OCI-LY7 (cell line): ENCODE results near the gene DDX54. TPM values are rescaled to one million over a fixed set of nuclear protein-coding genes. Genes with fewer than 3 reads are reported as not detected.

Experiments used
- BruUV-seq: library from RNA; stranded (reverse); fragments of 400-500 nt; replicated peaks from 2 replicates; lab custom pipeline; 2021; lab: Mats Ljungman, UMichigan
- CTCF ChIA-PET: fragments of 300-600 bp; sonication (Branson Sonifier 250); formaldehyde crosslinking; loops from one replicate; lab custom pipeline; 2022; ENCODE audit warnings: antibody characterized with exemption; ENCODE audit not compliant: unreplicated experiment; lab: Charles Lee
- POLR2A ChIA-PET: fragments of 300-600 bp; sonication (Branson Sonifier 250); formaldehyde crosslinking; loops from one replicate; lab custom pipeline; 2022; ENCODE audit warnings: antibody characterized with exemption; lab: Charles Lee
- DNase-seq: peaks from one replicate; pipeline ENCODE4 v3.0.0-alpha.2; 2015; ENCODE audit warnings: low spot score
- H2AFZ ChIP-seq: fragments of 200-600 bp; sonication (generic), shearing (Covaris generic); 2 replicates; pipeline ENCODE4 v1.6.1; 2014; ENCODE audit warnings: mild to moderate bottlenecking, antibody characterized with exemption, low read length, moderate library complexity
- H3K27ac ChIP-seq: fragments of 200-600 bp; sonication (generic); 2 replicates; pipeline ENCODE4 v1.5.1; 2014; ENCODE audit warnings: mixed run types, low read depth, mild to moderate bottlenecking, moderate library complexity, low read length, inconsistent platforms; ENCODE audit not compliant: poor library complexity, severe bottlenecking
- H3K36me3 ChIP-seq: fragments of 200-600 bp; sonication (generic); 2 replicates; pipeline ENCODE4 v1.6.1; 2014; ENCODE audit warnings: mild to moderate bottlenecking, antibody characterized with exemption, low read length, moderate library complexity, mixed read lengths; ENCODE audit not compliant: insufficient read depth
- H3K4me1 ChIP-seq: fragments of 200-600 bp; sonication (generic); 2 replicates; pipeline ENCODE4 v1.5.1; 2014; ENCODE audit warnings: mild to moderate bottlenecking, low read length; ENCODE audit not compliant: insufficient read depth, poor library complexity, severe bottlenecking
- H3K4me2 ChIP-seq: fragments of 200-600 bp; sonication (generic); 2 replicates; pipeline ENCODE4 v1.6.1; 2014; ENCODE audit warnings: mild to moderate bottlenecking, low read length
- H3K4me3 ChIP-seq: fragments of 200-600 bp; sonication (generic); 2 replicates; pipeline ENCODE4 v1.5.1; 2014; ENCODE audit warnings: mild to moderate bottlenecking, low read depth, low read length; ENCODE audit not compliant: poor library complexity, severe bottlenecking
- H3K79me2 ChIP-seq: fragments of 200-600 bp; sonication (generic); 2 replicates; pipeline ENCODE4 v1.6.1; 2016; ENCODE audit warnings: low read depth, mild to moderate bottlenecking, low read length, moderate library complexity, mixed read lengths; ENCODE audit not compliant: insufficient read depth
- H3K9me2 ChIP-seq: fragments of 200-600 bp; sonication (generic); 2 replicates; pipeline ENCODE4 v1.6.1; 2016; ENCODE audit warnings: mild to moderate bottlenecking, low read length, mixed read lengths; ENCODE audit not compliant: insufficient read depth
- H3K9me3 ChIP-seq: fragments of 200-600 bp; sonication (generic); 2 replicates; pipeline ENCODE4 v1.6.1; 2014; ENCODE audit warnings: mild to moderate bottlenecking, mixed run types, low read length, mixed read lengths
- H4K20me1 ChIP-seq: fragments of 200-600 bp; sonication (generic); 2 replicates; pipeline ENCODE4 v1.6.1; 2014; ENCODE audit warnings: mild to moderate bottlenecking, antibody characterized with exemption, low read length, moderate library complexity, mixed read lengths; ENCODE audit not compliant: insufficient read depth
- EZH2phosphoT487 ChIP-seq: fragments of 200-600 bp; sonication (generic); IDR thresholded peaks from 2 replicates; pipeline ENCODE4 v1.6.1; 2018; ENCODE audit warnings: low read depth, borderline replicate concordance, mild to moderate bottlenecking, mixed run types, antibody characterized with exemption, low read length, moderate library complexity, mixed read lengths
- intact Hi-C: fragments of 100-400 bp; cut with micrococcal nuclease; formaldehyde crosslinking; loops from one replicate; pipeline ENCODE4 v1.10.0; 2022; ENCODE audit not compliant: unreplicated experiment
- total RNA-seq, 2 experiments: library from RNA; depleted of rRNA in 1 of 2; stranded (reverse); fragments of >200 nt in 1 of 2; shearing (Covaris generic) in 1 of 2; gene quantifications; 2 replicates each; pipeline ENCODE4 v1.2.3, GENCODE V29; 2014 to 2022
- TF ChIP-seq, protein P1 (sequence below): fragments of 200-600 bp; sonication (generic); conservative IDR thresholded peaks from 2 replicates; pipeline ENCODE4 v1.5.1; 2014; ENCODE audit warnings: mild to moderate bottlenecking, antibody characterized with exemption, low read length, moderate library complexity, mixed read lengths

Gene DDX54
- total RNA-seq, 2 experiments from 2014 or later, result 87.2 to 145 TPM

DNA sequence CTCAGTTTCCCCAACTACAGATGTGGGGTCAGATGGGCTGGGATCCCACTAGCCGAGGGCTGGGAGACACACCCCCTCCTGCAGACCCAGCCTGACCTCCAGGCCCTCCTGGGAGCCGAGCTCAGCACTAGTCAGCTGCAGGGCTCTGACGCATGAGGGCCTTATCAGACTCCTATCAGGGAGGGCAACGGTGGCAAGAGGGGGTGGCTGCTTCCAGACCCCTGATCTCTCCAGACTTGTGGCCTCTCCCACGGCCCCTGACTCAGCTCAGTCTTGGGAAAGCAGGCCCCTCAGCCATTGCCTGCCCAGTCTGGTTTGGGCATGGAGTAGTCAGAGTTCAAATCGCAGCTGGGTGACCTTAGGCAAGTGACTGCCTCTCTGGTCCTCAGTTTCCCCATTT, 52.2 kb downstream of the DDX54 start:
- intact Hi-C loops, result no loop called here
- ChIA-PET POLR2A (interaction anchor here (0.8 to 3.6 kb wide), 4 partner anchors 9 to 40 kb away, joined by 4 to 33 read pairs (median 8); no protein-coding TSS in a partner anchor), CTCF (interaction anchor here (0.6 to 4.4 kb wide), 5 partner anchors 11 to 84 kb away, joined by 3 to 24 read pairs (median 4); no protein-coding TSS in a partner anchor)
- no TSS peak for BruUV-seq
- peaks cover 70% of the 10 kb centered on the region for H3K79me2 ChIP-seq
- H2AFZ ChIP-seq, result no peak overlapping the region
- peak overlapping the region; percentile 68 for H3K27ac ChIP-seq
- H3K4me2 ChIP-seq, result peak overlapping the region; percentile 99
- peak overlapping the region; percentile 90 for H3K4me3 ChIP-seq
- no peak for DNase-seq
- H3K4me1 ChIP-seq, result peaks cover 79% of the 10 kb centered on the region
- no peaks in the 10 kb centered on the region for H3K9me3 ChIP-seq
- H3K36me3 ChIP-seq, result peaks cover 56% of the 10 kb centered on the region
- TF ChIP-seq, protein P1, sequence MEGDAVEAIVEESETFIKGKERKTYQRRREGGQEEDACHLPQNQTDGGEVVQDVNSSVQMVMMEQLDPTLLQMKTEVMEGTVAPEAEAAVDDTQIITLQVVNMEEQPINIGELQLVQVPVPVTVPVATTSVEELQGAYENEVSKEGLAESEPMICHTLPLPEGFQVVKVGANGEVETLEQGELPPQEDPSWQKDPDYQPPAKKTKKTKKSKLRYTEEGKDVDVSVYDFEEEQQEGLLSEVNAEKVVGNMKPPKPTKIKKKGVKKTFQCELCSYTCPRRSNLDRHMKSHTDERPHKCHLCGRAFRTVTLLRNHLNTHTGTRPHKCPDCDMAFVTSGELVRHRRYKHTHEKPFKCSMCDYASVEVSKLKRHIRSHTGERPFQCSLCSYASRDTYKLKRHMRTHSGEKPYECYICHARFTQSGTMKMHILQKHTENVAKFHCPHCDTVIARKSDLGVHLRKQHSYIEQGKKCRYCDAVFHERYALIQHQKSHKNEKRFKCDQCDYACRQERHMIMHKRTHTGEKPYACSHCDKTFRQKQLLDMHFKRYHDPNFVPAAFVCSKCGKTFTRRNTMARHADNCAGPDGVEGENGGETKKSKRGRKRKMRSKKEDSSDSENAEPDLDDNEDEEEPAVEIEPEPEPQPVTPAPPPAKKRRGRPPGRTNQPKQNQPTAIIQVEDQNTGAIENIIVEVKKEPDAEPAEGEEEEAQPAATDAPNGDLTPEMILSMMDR, result no peak
- no peak for TF ChIP-seq EZH2phosphoT487
- H4K20me1 ChIP-seq, result 0 out of 2 replicates have a peak, but pooled peaks cover 6% of the 10 kb centered on the region
- H3K9me2 ChIP-seq, result no peaks in the 10 kb centered on the region

DNA sequence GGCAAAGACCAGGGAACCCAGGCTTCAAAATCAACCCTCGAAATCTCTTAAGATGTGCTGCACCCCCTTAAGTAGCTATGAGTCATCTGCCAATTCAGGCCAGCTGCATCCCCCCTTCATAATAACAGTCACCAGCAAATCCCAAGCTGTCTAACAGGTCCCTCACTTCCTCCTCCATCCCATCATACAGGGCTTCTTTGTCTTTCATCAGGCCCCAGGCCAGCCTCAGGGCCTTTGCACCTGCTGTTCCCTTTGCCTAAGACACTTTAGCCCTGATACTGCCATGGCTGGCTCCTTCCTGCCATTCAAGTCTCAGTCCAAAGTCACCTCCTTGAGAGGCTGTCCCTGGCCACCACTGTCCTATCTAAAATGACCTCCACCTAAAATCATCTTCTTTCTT, 53.7 kb downstream of the DDX54 start:
- peak overlapping the region; percentile 81 for H3K4me2 ChIP-seq
- POLR2A ChIA-PET, result interaction anchor here (1.4 kb wide), 2 partner anchors 8 to 81 kb away, joined by 3 read pairs; no protein-coding TSS in a partner anchor
- DNase-seq, result peak; percentile 39
- H3K27ac ChIP-seq, result peak overlapping the region; percentile 87
- no peak overlapping the region for H2AFZ ChIP-seq
- CTCF ChIA-PET, result no interaction called here
- intact Hi-C loops, result no loop called here
- peaks cover 70% of the 10 kb centered on the region for H3K4me1 ChIP-seq
- peaks cover 82% of the 10 kb centered on the region for H3K79me2 ChIP-seq
- 0 out of 2 replicates have a peak, but pooled peaks cover 6% of the 10 kb centered on the region for H4K20me1 ChIP-seq
- no TSS peak for BruUV-seq
- H3K9me2 ChIP-seq, result no peaks in the 10 kb centered on the region
- TF ChIP-seq, protein P1, result no peak
- peaks cover 70% of the 10 kb centered on the region for H3K36me3 ChIP-seq
- peak overlapping the region; percentile 42 for H3K4me3 ChIP-seq
- no peaks in the 10 kb centered on the region for H3K9me3 ChIP-seq
